Activated T-helper 17 cell treated with anti-CD3 and anti-CD28 coated beads, Interleukin-2, amount 50 U/mL, for 72 hours (primary cell): ENCODE measurements around the gene OCEL1. TPM values are rescaled to one million over a fixed set of nuclear protein-coding genes. Genes with fewer than 3 reads are reported as not detected.

Experiments used
- ATAC-seq: fragments of 150-1000 bp; cut with Tn5 transposase; replicated peaks from 2 replicates; pipeline ENCODE4 v1.10.0; 2021; ENCODE audit warnings: mild to moderate bottlenecking, moderate library complexity
- H3K27ac Mint-ChIP-seq: one replicate; pipeline ENCODE4 v1.8.0; 2022; ENCODE audit warnings: mixed read lengths
- H3K27me3 Mint-ChIP-seq: one replicate; pipeline ENCODE4 v1.8.0; 2022; ENCODE audit warnings: mixed read lengths
- H3K36me3 Mint-ChIP-seq: one replicate; pipeline ENCODE4 v1.8.0; 2022; ENCODE audit warnings: low read depth, mild to moderate bottlenecking, mixed read lengths
- H3K4me1 Mint-ChIP-seq: one replicate; pipeline ENCODE4 v1.8.0; 2022; ENCODE audit warnings: mixed read lengths
- H3K4me3 Mint-ChIP-seq: one replicate; pipeline ENCODE4 v1.8.0; 2022; ENCODE audit warnings: mild to moderate bottlenecking, mixed read lengths
- H3K9me3 Mint-ChIP-seq: one replicate; pipeline ENCODE4 v1.8.0; 2022; ENCODE audit warnings: mixed read lengths
- total RNA-seq, 2 donors: library from RNA; stranded (reverse); gene quantifications; one replicate each; pipeline ENCODE4 v1.2.3, GENCODE V29; 2022

The OCEL1 gene
- total RNA-seq, 2 donors from 2014 or later: 14.1 to 17.6 TPM

DNA sequence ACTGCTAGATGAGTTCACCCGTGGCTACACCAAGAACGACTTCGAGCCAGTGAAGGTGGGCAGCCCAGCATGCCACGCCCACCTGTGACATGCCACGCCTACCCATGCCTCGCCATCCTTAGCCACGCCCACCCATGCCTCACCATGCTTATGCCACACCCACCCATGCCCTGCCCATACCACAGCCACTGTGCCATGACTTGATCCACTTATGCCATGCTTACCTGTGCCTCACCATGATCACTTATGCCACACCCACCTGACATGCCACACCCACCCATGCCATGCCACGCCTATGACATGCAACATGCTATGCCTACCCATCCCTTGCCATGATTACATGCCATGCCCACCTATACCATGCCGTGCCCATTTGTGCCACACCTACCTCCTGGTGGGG lies 23.8 kb upstream of the OCEL1 start:
- Mint-ChIP-seq H3K4me3 (no peak overlapping the region), H3K36me3 (peaks cover 85% of the 10 kb centered on the region), H3K27ac (no peak overlapping the region), H3K9me3 (no peaks in the 10 kb centered on the region), H3K4me1 (no peaks in the 10 kb centered on the region), H3K27me3 (no peaks in the 10 kb centered on the region)
- ATAC-seq: peak; percentile 47

DNA sequence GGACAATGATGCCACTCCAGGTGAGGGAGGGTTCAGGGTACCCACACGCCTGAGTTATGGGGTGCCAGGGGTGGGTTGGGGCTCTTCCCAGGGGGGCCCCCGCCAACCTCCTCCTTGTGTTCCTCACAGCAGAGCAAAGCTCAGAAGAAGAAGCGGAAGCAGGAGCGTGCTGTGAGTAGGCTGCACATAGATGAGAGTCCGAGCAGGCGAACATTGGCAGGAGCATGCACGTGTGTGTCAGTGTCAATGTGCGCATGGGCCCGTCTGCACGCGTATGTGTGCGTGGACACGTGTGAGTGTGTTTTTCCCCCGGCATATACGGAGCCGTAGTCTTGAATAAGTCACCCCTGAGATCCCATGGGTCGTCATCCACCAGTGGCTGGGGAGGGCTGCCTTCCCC lies 23.3 kb upstream of the OCEL1 start:
- peaks cover 82% of the 10 kb centered on the region for H3K36me3 Mint-ChIP-seq
- no peak overlapping the region for H3K27ac Mint-ChIP-seq
- H3K9me3 Mint-ChIP-seq: no peaks in the 10 kb centered on the region
- no peak for ATAC-seq
- no peaks in the 10 kb centered on the region for H3K4me1 Mint-ChIP-seq
- H3K27me3 Mint-ChIP-seq: no peaks in the 10 kb centered on the region
- no peak overlapping the region for H3K4me3 Mint-ChIP-seq

DNA sequence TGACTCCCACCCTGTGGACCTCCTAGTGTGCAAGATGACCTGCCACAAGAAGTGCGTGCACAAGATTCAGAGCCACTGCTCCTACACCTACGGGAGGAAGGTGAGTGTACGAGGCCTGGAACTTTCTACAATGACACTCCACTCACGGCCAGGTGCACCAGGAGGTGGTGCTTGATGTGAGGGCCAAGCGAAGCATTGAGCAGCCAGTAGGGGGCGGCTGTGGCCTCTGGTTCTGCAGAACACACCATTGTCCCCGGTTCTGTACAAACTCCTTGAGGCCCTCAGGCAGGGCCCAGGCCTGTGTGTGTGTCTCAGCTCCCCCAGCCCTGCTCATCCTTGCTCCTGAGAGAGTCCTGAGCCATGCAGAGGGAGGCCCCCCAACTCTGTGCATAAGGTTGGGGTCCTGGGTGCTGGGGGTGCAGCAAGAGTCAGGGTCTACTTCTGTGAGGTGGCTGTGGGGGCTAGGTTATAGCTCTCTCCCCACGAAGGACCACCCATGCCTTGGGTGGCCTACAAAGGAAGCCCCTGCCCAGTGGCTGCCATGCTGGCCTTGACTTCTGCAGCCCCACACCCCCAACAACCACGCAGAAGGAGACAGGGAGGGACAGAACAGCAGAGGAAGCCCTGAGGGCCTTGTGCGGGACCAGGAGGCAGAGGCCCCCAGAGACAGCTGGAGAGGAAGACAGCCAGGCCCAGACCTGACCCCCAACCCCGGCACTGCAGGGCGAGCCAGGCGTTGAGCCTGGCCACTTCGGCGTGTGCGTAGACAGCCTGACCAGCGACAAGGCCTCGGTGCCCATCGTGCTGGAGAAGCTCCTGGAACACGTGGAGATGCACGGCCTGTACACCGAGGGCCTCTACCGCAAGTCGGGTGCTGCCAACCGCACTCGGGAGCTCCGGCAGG lies 20.5 kb upstream of the OCEL1 start:
- no peaks in the 10 kb centered on the region for H3K9me3 Mint-ChIP-seq
- H3K36me3 Mint-ChIP-seq: peaks cover 77% of the 10 kb centered on the region
- no peak overlapping the region for H3K27ac Mint-ChIP-seq
- peaks cover 8% of the 10 kb centered on the region for H3K4me1 Mint-ChIP-seq
- no peak overlapping the region for H3K4me3 Mint-ChIP-seq
- no peaks in the 10 kb centered on the region for H3K27me3 Mint-ChIP-seq
- ATAC-seq: peak; percentile 67

DNA sequence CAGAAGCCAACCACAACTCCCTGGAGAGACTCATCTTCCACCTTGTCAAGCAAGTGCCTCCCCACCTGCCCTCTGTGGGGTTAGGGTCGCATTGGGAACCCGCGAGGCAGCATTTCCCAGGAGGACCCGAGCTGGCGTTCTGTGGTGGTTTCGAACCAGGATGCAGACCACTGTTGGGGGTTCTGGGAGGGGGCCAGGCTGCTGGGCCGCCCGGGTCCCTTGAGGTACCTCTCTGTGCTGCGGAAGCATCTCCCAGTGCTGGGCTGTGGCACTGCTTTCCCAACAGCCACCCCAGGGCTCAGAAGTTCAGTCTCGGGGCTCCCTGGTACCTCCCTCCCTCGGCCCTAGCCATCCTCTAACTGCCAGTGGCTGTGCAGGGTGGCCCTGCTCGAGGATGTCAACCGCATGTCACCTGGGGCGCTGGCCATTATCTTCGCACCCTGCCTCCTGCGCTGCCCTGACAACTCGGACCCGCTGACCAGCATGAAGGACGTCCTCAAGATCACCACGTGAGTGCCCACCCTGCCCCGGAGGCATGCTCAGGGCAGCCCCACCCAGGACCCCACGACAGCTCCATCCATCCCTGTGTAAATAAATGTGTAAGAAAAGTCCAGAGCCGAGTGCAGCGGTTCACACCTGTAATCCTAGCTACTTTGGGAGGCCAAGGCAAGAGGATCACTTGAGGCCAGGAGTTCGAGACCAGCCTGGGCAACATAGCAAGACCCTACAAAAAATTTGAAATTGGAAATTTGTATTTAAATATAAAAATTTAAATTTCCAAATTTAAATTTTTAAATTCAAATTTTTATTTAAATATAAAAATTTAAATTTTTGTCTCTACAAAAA lies 19.1 kb upstream of the OCEL1 start:
- Mint-ChIP-seq H3K27ac (no peak overlapping the region), H3K9me3 (no peaks in the 10 kb centered on the region), H3K4me3 (no peak overlapping the region), H3K4me1 (peaks cover 8% of the 10 kb centered on the region), H3K36me3 (peaks cover 70% of the 10 kb centered on the region), H3K27me3 (no peaks in the 10 kb centered on the region)
- no peak for ATAC-seq

DNA sequence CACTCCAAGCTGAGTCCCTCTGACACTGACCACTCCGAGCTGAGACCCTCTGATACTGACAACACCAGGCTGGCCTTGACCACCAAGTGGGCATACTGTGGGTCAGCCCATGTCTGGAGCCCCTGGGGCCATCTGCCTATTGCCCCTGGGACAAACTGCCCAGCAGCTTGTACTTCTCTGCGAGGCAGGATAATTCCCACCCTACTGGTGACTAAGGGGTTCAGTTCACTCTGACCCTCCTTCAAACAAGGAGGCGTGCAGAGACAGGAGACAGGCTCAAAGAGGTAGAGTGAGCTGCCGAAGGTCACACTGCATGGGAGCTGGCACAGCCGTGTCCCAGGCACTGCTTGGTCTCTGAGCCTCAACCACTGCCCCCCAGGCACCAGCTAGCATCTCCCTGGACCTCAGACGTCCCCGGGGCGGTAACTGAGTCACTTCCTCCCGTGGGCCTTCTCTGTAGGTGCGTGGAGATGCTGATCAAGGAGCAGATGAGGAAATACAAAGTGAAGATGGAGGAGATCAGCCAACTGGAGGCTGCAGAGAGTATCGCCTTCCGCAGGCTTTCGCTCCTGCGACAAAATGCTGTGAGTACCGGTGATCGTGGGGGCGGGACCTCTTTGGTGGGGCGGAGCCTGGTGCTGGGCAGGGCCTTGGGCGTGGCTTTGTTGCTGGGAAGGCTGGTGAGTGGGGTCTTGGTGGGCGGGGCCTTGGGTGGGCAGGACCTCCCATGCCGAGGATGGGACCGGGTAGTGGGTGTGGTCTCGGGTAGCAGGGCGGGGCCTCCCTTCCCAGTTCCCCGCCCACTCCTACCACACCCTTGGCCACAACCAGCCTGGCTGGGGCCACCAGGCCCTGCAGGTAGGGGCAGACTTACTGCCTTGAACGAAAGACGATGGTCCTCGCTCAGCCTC lies 16.6 kb upstream of the OCEL1 start:
- H3K9me3 Mint-ChIP-seq: no peaks in the 10 kb centered on the region
- no peak overlapping the region for H3K4me3 Mint-ChIP-seq
- no peaks in the 10 kb centered on the region for H3K27me3 Mint-ChIP-seq
- H3K27ac Mint-ChIP-seq: peak overlapping the region; percentile 77
- H3K4me1 Mint-ChIP-seq: peaks cover 8% of the 10 kb centered on the region
- peaks cover 62% of the 10 kb centered on the region for H3K36me3 Mint-ChIP-seq
- peak; percentile 46 for ATAC-seq

DNA sequence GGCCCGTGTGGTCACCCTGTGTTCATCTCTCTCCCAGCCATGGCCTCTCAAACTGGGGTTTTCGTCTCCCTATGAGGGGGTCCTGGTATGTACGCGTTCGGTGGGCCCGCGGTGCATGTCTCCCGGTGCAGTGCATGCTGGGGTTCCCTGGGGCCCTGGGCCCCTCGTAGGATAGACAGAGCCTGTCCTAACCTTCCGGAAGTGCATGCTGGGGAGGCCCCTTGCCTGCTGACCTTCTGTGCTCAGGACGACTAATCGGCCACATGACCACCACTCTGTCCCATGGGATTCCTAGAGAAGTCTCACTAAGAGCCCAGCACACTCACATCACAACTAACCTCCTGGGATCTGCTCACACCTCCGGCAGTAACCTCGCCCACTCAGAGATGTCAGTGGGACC lies 15.7 kb upstream of the OCEL1 start:
- no peak overlapping the region for H3K4me3 Mint-ChIP-seq
- H3K27me3 Mint-ChIP-seq: no peaks in the 10 kb centered on the region
- H3K36me3 Mint-ChIP-seq: peaks cover 58% of the 10 kb centered on the region
- no peak for ATAC-seq
- no peaks in the 10 kb centered on the region for H3K9me3 Mint-ChIP-seq
- no peak overlapping the region for H3K27ac Mint-ChIP-seq
- H3K4me1 Mint-ChIP-seq: peaks cover 8% of the 10 kb centered on the region

DNA sequence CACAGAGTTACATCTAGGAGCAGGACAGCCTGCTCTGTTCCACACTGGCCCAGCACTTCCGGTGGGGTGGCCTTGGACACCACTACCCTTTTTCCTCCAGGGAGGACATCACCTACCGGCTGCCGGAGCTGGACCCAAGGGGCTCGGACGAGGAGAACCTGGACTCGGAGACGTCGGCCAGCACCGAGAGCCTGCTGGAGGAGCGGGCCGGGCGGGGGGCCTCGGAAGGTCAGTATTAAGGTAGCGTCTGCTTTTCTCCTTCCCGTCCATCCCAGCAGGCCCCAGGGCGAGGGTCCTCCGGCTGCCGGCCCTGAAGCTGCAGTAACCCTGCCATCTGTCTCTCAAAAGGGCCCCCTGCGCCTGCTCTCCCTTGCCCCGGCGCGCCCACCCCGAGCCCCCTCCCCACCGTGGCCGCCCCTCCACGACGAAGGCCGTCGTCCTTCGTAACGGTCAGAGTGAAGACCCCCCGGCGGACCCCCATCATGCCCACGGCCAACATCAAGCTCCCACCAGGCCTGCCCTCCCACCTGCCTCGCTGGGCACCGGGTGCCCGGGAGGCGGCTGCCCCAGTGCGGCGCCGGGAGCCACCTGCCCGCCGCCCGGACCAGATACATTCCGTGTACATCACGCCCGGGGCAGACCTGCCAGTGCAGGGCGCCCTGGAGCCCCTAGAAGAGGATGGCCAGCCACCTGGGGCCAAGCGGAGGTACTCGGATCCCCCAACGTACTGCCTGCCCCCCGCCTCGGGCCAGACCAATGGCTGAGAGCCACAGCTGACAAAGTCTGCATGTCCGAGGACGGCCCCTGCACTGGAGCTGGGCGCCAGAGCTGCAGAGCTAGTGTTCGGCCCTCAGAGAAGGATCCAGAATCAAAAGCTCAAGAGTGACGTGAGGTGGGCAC lies 14.2 kb upstream of the OCEL1 start:
- Mint-ChIP-seq H3K27me3 (no peaks in the 10 kb centered on the region), H3K4me1 (peaks cover 8% of the 10 kb centered on the region), H3K9me3 (no peaks in the 10 kb centered on the region), H3K4me3 (no peak overlapping the region), H3K27ac (no peak overlapping the region), H3K36me3 (peaks cover 67% of the 10 kb centered on the region)
- ATAC-seq: no peak

DNA sequence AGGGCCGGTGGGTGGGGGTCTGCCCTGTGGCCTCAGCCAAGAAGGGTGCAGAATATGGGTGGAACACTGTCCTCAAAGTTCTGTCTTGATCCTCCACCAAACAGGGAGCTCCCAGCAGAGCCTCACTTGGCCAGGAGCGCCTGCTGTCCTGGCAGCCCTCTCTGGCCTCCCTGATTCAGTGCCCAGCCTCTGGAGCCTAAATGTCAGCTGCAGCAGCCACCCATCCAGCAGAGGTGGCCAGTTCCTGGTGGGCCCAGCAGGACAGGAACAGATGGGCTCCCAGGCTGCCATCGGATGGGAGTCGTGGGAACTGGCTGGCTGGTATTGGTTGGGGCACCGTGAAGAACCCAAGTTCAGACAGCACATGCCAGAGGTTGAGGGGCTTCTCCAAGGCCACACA lies 12.7 kb upstream of the OCEL1 start:
- Mint-ChIP-seq H3K27me3 (no peaks in the 10 kb centered on the region), H3K4me3 (no peak overlapping the region), H3K36me3 (peaks cover 75% of the 10 kb centered on the region)

DNA sequence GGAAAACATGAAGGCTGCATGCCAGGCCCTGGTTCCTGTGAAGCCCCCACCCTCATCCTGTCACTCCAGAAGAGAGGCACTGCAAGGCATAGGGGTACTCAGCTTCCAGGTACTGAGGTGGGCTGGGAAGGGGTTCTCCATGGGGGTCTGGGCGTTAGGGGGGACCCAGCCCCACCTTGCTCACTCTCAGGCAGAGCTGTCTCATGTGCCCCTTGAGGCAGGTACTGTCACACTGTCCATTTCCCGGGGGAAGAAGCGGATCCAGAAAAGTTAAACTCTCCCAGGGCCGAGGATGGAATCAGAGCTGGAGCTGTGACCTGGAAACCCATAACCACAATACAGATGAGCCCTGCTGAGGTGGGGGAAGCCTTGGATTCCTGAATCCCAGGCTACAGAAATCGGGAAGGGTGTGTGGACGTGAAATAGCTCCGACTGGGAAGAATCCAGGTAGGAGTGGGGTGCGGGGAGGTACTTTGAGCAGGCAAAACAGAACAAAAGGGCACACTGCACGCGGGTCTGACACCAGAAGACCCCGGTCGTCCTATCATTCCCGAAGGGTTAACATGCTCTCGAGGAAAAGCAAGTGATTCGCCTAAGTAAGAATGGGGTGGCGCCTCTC lies 11.4 kb upstream of the OCEL1 start:
- ATAC-seq: no peak
- H3K4me3 Mint-ChIP-seq: peak overlapping the region; percentile 86
- no peaks in the 10 kb centered on the region for H3K27me3 Mint-ChIP-seq
- H3K9me3 Mint-ChIP-seq: no peaks in the 10 kb centered on the region
- peaks cover 73% of the 10 kb centered on the region for H3K36me3 Mint-ChIP-seq
- peaks cover 5% of the 10 kb centered on the region for H3K4me1 Mint-ChIP-seq
- peak overlapping the region; percentile 95 for H3K27ac Mint-ChIP-seq

More for the DNA sequence above, 12.7 kb upstream of the OCEL1 start:
- Mint-ChIP-seq H3K9me3 (no peaks in the 10 kb centered on the region), H3K4me1 (peaks cover 8% of the 10 kb centered on the region), H3K27ac (no peak overlapping the region)
- no peak for ATAC-seq

DNA sequence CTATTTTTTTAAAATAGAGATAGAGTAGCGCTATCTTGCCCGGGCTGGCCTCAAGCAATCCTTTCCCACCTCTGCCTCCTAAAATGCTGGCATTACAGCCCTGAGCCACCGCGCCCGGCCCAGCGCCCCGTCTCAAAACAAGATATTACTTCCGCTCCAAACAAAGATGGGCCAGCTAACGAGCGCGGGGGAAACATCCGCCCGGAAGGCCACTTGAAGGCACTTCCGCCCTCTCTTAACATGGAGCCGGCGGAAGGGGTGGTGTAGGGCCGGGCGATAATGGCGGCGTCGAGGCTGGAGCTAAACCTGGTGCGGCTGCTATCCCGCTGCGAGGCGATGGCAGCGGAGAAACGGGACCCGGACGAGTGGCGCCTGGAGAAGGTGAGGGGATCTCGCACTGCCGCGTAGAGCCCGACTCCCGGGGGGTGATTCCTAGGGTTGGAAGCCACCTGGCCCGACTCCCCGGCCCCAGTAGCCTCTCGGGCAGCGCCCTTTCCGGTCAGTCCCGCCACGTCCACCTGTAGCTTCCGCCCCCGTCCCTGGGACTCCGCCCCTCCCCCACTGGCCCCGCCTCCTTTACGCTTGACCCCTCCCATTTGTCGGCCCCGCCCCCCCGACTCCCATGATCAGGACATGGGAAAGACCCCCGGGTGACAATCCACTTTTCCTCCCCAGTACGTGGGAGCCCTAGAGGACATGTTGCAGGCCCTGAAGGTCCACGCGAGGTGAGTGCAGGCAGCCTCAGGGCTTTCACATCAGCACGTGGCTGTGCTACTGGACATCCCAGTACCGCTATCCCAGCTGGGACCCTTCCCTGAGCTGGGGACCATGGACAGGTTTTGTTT lies 10.7 kb upstream of the OCEL1 start, which contains the start of gene USE1:
Gene USE1 (plus strand): TSS at position 231 of the 845 bp plus-strand sequence. CDS start 49 bp downstream, at position 280.
- H3K4me1 Mint-ChIP-seq: peaks cover 5% of the 10 kb centered on the region
- H3K9me3 Mint-ChIP-seq: no peaks in the 10 kb centered on the region
- no peaks in the 10 kb centered on the region for H3K27me3 Mint-ChIP-seq
- H3K27ac Mint-ChIP-seq: peak within 1 kb of the TSS; percentile 95
- H3K4me3 Mint-ChIP-seq: peak within 1 kb of the TSS; percentile 86
- ATAC-seq: peak; percentile 98
- H3K36me3 Mint-ChIP-seq: peaks cover 66% of the 10 kb centered on the region

DNA sequence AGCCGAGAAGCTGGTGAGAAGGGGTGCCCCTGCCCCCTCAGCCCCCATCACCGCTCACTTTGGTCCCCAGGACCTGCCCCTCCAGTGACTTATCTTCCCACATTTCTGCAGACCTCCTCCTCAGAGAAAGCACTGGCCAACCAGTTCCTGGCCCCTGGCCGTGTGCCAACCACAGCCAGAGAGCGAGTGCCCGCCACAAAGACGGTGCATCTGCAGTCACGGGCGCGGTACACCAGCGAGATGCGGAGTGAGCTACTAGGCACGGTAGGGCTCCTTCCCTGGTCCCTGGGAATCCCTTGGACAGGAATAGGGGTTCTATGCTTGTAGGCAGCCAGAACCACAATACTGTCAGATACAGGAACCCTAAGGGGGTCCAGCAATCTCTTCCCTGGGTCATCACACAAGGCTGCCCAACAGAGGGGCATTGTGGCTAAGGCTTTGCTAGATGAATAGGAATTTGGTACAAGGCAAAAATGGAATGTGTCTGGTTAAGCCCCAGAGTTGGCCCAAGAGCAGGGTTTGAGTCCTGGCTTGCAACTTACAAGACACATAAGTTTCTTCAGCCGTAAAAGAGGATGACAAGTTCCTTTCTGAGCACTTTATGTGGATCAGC lies 9.9 kb upstream of the OCEL1 start:
- H3K4me1 Mint-ChIP-seq: peaks cover 5% of the 10 kb centered on the region
- ATAC-seq: no peak
- no peaks in the 10 kb centered on the region for H3K27me3 Mint-ChIP-seq

DNA sequence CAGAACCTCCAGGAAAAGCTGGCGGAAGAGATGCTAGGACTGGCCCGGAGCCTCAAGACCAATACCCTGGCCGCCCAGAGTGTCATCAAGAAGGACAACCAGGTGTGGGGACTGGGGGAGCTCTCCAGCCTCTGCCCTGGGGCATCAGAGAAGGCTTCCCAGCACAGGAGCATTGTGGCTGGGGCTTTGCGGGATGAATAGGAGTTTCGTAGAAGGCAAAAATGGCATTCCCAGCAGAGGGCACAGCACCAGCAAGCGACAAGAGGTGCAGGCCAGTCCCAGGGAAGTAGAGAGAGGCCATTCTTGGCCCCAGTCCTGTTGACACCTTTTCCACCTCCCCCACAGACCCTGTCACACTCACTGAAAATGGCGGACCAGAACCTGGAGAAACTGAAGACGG lies 6.7 kb upstream of the OCEL1 start:
- Mint-ChIP-seq H3K27ac (no peak overlapping the region), H3K27me3 (no peaks in the 10 kb centered on the region), H3K4me3 (no peak overlapping the region), H3K4me1 (peaks cover 5% of the 10 kb centered on the region), H3K9me3 (no peaks in the 10 kb centered on the region), H3K36me3 (peaks cover 43% of the 10 kb centered on the region)
- no peak for ATAC-seq

More for the DNA sequence above, 9.9 kb upstream of the OCEL1 start:
- peaks cover 61% of the 10 kb centered on the region for H3K36me3 Mint-ChIP-seq
- H3K4me3 Mint-ChIP-seq: peak overlapping the region; percentile 86
- H3K27ac Mint-ChIP-seq: peak overlapping the region; percentile 95
- H3K9me3 Mint-ChIP-seq: no peaks in the 10 kb centered on the region
